Coronary artery (tissue), 2 donors: ENCODE measurements around the gene AUH.
A peak's percentile ranks its signal among the peaks of the same experiment; 100 is the strongest.

Source experiments
- DNase-seq: peaks from one replicate; pipeline ENCODE4 v3.0.0-alpha.2; 2017; ENCODE audit warnings: low spot score
- H3K27ac ChIP-seq, 2 donors: fragments of 200-600 bp; sonication (generic); one replicate each; pipeline ENCODE4 v1.5.1; 2016 to 2019
- H3K4me3 ChIP-seq: fragments of 200-600 bp; sonication (generic); 2 replicates; pipeline ENCODE4 v1.5.1; 2016; ENCODE audit warnings: mild to moderate bottlenecking, moderate library complexity
- CTCF ChIP-seq: fragments of 200-600 bp; sonication (generic); IDR thresholded peaks from one replicate; pipeline ENCODE4 v1.5.1; 2019; ENCODE audit warnings: antibody characterized with exemption

AUH gene

GRCh38 chr9:91348191-91348807, 13.4 kb downstream of the AUH start:
- Histone ChIP-seq H3K4me3 (no peak overlapping the region), H3K27ac (no peak overlapping the region)
- no peak for TF ChIP-seq CTCF
- DNase-seq: no peak

DNA sequence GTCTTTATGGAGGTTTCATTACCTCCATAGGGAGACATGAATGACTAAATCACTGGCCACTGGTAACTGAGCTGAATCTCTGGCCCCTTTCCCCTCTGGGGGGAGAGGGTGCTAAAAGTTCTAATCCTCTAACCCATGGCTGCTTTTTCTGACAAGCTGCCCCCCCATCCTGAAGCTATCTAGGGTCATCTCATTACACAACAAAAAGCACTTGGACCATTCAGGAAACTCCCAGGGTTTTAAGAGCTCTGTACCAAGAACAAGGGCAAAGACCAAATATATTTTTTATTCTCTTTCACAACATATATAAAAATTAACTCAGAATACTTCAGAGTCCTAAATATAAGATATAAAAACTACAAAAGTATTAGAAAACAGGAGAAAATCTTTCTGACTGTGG, 14.3 kb downstream of the AUH start:
- Histone ChIP-seq H3K27ac (no peak overlapping the region), H3K4me3 (no peak overlapping the region)
- TF ChIP-seq CTCF: no peak
- DNase-seq: no peak

- TF ChIP-seq CTCF: no peak
- Histone ChIP-seq H3K27ac (no peak overlapping the region), H3K4me3 (no peak overlapping the region)
- DNase-seq: no peak
Measured at GRCh38 chr9:91346644-91347043, 15.1 kb downstream of the AUH start.

- no peak for TF ChIP-seq CTCF
- Histone ChIP-seq H3K4me3 (no peak overlapping the region), H3K27ac (no peak overlapping the region)
- no peak for DNase-seq
Measured at GRCh38 chr9:91345978-91346377, 15.7 kb downstream of the AUH start.

- no peak for TF ChIP-seq CTCF
Measured at GRCh38 chr9:91342575-91342974, 19.1 kb downstream of the AUH start.

DNA sequence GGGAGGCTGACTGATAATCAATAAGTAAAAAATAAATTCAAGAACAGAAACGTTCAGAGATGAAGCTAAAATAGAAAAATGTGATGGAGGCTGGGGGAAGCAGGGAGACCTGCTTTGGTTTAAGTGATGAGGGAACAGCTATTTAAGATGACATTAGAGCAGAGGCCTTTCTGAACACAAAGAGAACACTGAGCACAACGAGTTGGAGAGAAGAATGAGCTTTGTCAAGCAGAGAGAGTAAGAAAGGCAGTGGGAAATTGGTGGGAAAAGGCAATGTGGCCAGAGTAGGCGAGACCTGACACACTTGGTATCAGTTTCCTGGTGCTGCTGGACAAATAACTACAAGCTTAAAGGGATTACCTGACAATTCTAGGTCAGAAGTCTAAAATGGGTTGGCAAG, 20.0 kb downstream of the AUH start:
- no peak overlapping the region for H3K4me3 ChIP-seq
- no peak for TF ChIP-seq CTCF
- no peak overlapping the region for H3K27ac ChIP-seq
- DNase-seq: no peak

More at GRCh38 chr9:91342575-91342974, 19.1 kb downstream of the AUH start:
- no peak overlapping the region for H3K27ac ChIP-seq
- DNase-seq: no peak
- H3K4me3 ChIP-seq: no peak overlapping the region

DNA sequence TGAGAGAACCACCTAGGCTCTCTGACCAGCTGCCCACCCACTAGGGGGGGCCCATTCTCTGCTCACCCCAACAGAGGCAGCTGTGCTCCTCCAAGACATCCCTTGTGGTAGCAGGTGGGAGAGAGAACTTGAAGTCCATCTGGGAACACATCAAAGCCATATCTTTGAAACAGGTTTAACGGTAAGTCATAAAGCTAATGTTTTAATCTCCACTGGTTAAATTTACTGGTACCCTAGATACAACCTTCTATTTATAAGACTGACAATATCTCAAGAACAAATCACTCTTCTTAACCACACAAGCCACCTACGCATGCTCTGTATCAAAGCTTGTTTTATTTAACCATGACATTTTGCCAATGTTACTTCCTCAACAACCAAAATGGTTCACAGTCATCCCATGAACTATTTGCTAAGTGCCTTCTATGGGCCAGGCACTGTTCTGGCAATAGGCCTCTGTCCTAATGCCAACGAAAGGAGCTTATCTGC, 20.4 kb downstream of the AUH start:
- no peak for TF ChIP-seq CTCF
- H3K27ac ChIP-seq: peak overlapping the region in 1 of 2 donors; percentile 16
- DNase-seq: no peak
- H3K4me3 ChIP-seq: no peak overlapping the region
